ENCODE measurements around the gene XXYLT1. TPM values are rescaled to one million over a fixed set of nuclear protein-coding genes. Genes with fewer than 3 reads are reported as not detected.

Gene XXYLT1
- total and polyA plus RNA-seq, 9 of the 15 experiments (the other 6 are each of a cell fraction or from before 2014, with no cell fraction given): 1.9 to 18.9 (median 15.0) TPM

- TF ChIP-seq ARID3A (IDR thresholded peaks at IDR 0.05; ENCODE audit: borderline replicate concordance, low read depth, low read length) (no peak), NBN (IDR thresholded peaks at IDR 0.05; ENCODE audit: low read depth) (peak; percentile 54; the same call in 1 of the 2 replicates), ZBTB11 (CRISPR knock-in tag; IDR thresholded peaks at IDR 0.05) (0 out of 6 replicates have a peak, but pooled peaks of 1 of the 3 experiments have one; percentile 21), EP400 (IDR thresholded peaks at IDR 0.05) (no peak), NR2C2 (CRISPR knock-in tag; IDR thresholded peaks at IDR 0.05) (peak; percentile 64; the same call in 1 of the 2 replicates), NR2C2 (tag; IDR thresholded peaks at IDR 0.05) (peak; percentile 84), JUND (IDR thresholded peaks at IDR 0.05; ENCODE audit: borderline replicate concordance, low read depth, low read length) (no peak), JUND (tag; IDR thresholded peaks at IDR 0.05; ENCODE audit: borderline replicate concordance, low read depth, low read length) (peak; percentile 61; the same call in 1 of the 3 replicates), U2AF2 (optimal IDR thresholded peaks at IDR 0.05; ENCODE audit: low read depth, low read length) (no peak), RBFOX2 (IDR thresholded peaks at IDR 0.05; ENCODE audit: low read depth, low read length) (no peak), ESRRA (IDR thresholded peaks at IDR 0.05; ENCODE audit: borderline replicate concordance, low read depth) (peak; percentile 61), NKRF (IDR thresholded peaks at IDR 0.05; ENCODE audit: borderline replicate concordance) (peak; percentile 33; the same call in 1 of the 2 replicates), NRF1 (conservative IDR thresholded peaks at IDR 0.05 in 1 of 2, IDR thresholded peaks at IDR 0.05 in 1 of 2) (peak in 1 of 2 experiments; percentile 32; a peak in 1 of 4 replicates), TFAP4 (CRISPR knock-in tag; IDR thresholded peaks at IDR 0.05; ENCODE audit: borderline replicate concordance) (peak; percentile 85), TBL1XR1 (IDR thresholded peaks at IDR 0.05; ENCODE audit: low read length in 2 of 2) (peak in 1 of 2 experiments; percentile 36; a peak in 1 of 4 replicates)
Observed at GRCh38 chr3:195269375-195270078, 1.4 kb downstream of the XXYLT1 start (continued).

Measured in K562 (cell line).